Vagina (tissue), 2 donors: ENCODE results near the gene IMP4.

Source experiments
- CTCF ChIP-seq, 3 experiments: fragments of 450-650 bp in 2 of 3; fragments of 200-600 bp in 1 of 3; sonication (generic) in 1 of 3; IDR thresholded peaks; one replicate each; pipeline ENCODE4 v1.5.1; 2017 to 2019; ENCODE audit warnings: antibody characterized with exemption in 3 of 3, mild to moderate bottlenecking in 2 of 3, moderate library complexity in 2 of 3
- POLR2A ChIP-seq, 2 donors: fragments of 450-650 bp; IDR thresholded peaks; one replicate each; pipeline ENCODE4 v1.6.1; 2017; ENCODE audit warnings: antibody characterized with exemption in 2 of 2, mild to moderate bottlenecking in 2 of 2, moderate library complexity in 2 of 2
- POLR2AphosphoS5 ChIP-seq, 2 donors: sonication (generic); formaldehyde crosslinking; IDR thresholded peaks; one replicate each; pipeline ENCODE4 v1.9.0; 2017; ENCODE audit warnings: antibody characterized with exemption in 2 of 2, mild to moderate bottlenecking in 2 of 2, low read depth in 1 of 2; ENCODE audit not compliant: insufficient read depth in 1 of 2

GRCh38 chr2:130389783-130390182, 47.1 kb downstream of the IMP4 start:
- TF ChIP-seq POLR2A (IDR thresholded peaks at IDR 0.05), result no peak
- no peak for TF ChIP-seq CTCF (IDR thresholded peaks at IDR 0.05)
- no peak for TF ChIP-seq POLR2AphosphoS5 (IDR thresholded peaks at IDR 0.05; ENCODE audit: insufficient read depth in 1 of 2, low read depth in 1 of 2)
